GM12892 (cell line): ENCODE data around the gene CDH23.

Experiments
- POLR2A ChIP-seq: IDR thresholded peaks from 2 replicates; pipeline ENCODE4 v1.6.1; 2011; ENCODE audit warnings: low read depth, low read length, control low read depth
- POLR2AphosphoS5 ChIP-seq: IDR thresholded peaks from 2 replicates; pipeline ENCODE4 v1.6.1; 2011; ENCODE audit warnings: low read depth, low read length, control low read depth
- TAF1 ChIP-seq: IDR thresholded peaks from 2 replicates; pipeline ENCODE4 v1.6.1; 2011; ENCODE audit warnings: low read depth, mild to moderate bottlenecking, control low read depth, low read length, borderline replicate concordance

GRCh38 chr10:71790749-71791440, 394.2 kb downstream of the CDH23 start:
- no peak for TF ChIP-seq POLR2AphosphoS5
- no peak for TF ChIP-seq TAF1
- no peak for TF ChIP-seq POLR2A
